Neural cell (in vitro differentiated cells): ENCODE measurements around the gene SERPINB2. TPM values are rescaled to one million over a fixed set of nuclear protein-coding genes. Genes with fewer than 3 reads are reported as not detected.

ENCODE experiments used
- H2AFZ ChIP-seq: fragments of 200-600, 300-800 bp; sonication (generic), shearing (Covaris generic); 2 replicates; pipeline ENCODE4 v1.6.0; 2014; ENCODE audit warnings: low read depth, mild to moderate bottlenecking, antibody characterized with exemption, low read length, moderate library complexity
- H3F3A ChIP-seq: fragments of 200-600 bp; shearing (Covaris generic); 2 replicates; pipeline ENCODE4 v1.6.1; 2016; ENCODE audit warnings: mild to moderate bottlenecking, moderate library complexity, mixed read lengths, antibody characterized with exemption, low read length; ENCODE audit not compliant: insufficient read depth, poor library complexity, severe bottlenecking
- H3K27ac ChIP-seq: fragments of 200-600, 300-800 bp; sonication (generic), shearing (Covaris generic); 2 replicates; pipeline ENCODE4 v1.5.1; 2014; ENCODE audit warnings: mild to moderate bottlenecking, low read length, moderate library complexity
- H3K27me3 ChIP-seq: fragments of 300-800, 200-600 bp; sonication (generic), shearing (Covaris generic); 2 replicates; pipeline ENCODE4 v1.6.0; 2014; ENCODE audit warnings: mild to moderate bottlenecking, low read depth, low read length, moderate library complexity; ENCODE audit not compliant: insufficient read depth
- H3K36me3 ChIP-seq: fragments of 300-800, 200-600 bp; sonication (generic), shearing (Covaris generic); 2 replicates; pipeline ENCODE4 v1.5.1; 2014; ENCODE audit warnings: mild to moderate bottlenecking, antibody characterized with exemption, low read length, moderate library complexity; ENCODE audit not compliant: insufficient read depth
- H3K4me2 ChIP-seq: fragments of 300-800, 200-600 bp; sonication (generic), shearing (Covaris generic); 2 replicates; pipeline ENCODE4 v1.6.0; 2014; ENCODE audit warnings: mild to moderate bottlenecking, low read length
- H3K4me3 ChIP-seq: fragments of 300-800, 200-600 bp; sonication (generic), shearing (Covaris generic); 2 replicates; pipeline ENCODE4 v1.5.1; 2014; ENCODE audit warnings: mild to moderate bottlenecking, low read length, moderate library complexity
- H3K79me2 ChIP-seq: fragments of 200-600 bp; shearing (Covaris generic); replicated peaks from 2 replicates; pipeline ENCODE4 v1.6.0; 2014; ENCODE audit warnings: mild to moderate bottlenecking, low read length, moderate library complexity; ENCODE audit not compliant: insufficient read depth
- H3K9ac ChIP-seq: fragments of 300-800, 200-600 bp; sonication (generic), shearing (Covaris generic); 2 replicates; pipeline ENCODE4 v1.6.1; 2016; ENCODE audit warnings: mild to moderate bottlenecking, low read length, mixed read lengths
- H3K9me2 ChIP-seq: fragments of 200-600 bp; shearing (Covaris generic); 2 replicates; pipeline ENCODE4 v1.6.1; 2016; ENCODE audit warnings: mild to moderate bottlenecking, low read length, mixed read lengths; ENCODE audit not compliant: insufficient read depth
- H3K9me3 ChIP-seq: fragments of 200-600, 300-800 bp; sonication (generic), shearing (Covaris generic); 2 replicates; pipeline ENCODE4 v1.6.1; 2016; ENCODE audit warnings: mild to moderate bottlenecking, mixed run types, low read length, moderate library complexity, mixed read lengths
- H4K20me1 ChIP-seq: fragments of 200-600 bp; shearing (Covaris generic); 2 replicates; pipeline ENCODE4 v1.6.1; 2016; ENCODE audit warnings: mild to moderate bottlenecking, mixed run types; ENCODE audit not compliant: insufficient read depth
- CTCF ChIP-seq: fragments of 450-650 bp; IDR thresholded peaks from 2 replicates; pipeline ENCODE4 v1.5.1; 2014; ENCODE audit warnings: antibody characterized with exemption, mild to moderate bottlenecking, moderate library complexity; ENCODE audit not compliant: poor library complexity, severe bottlenecking
- EP300 ChIP-seq: fragments of 450-650 bp; conservative IDR thresholded peaks from 2 replicates; pipeline ENCODE4 v1.6.1; 2014; ENCODE audit warnings: antibody characterized with exemption, mild to moderate bottlenecking, moderate library complexity; ENCODE audit not compliant: poor library complexity, severe bottlenecking
- EZH2 ChIP-seq: fragments of 200-600, 300-800 bp; shearing (Covaris generic), sonication (generic); IDR thresholded peaks from 2 replicates; pipeline ENCODE4 v1.6.1; 2014; ENCODE audit warnings: antibody characterized with exemption, low read length, borderline replicate concordance, mild to moderate bottlenecking; ENCODE audit not compliant: insufficient read depth, poor library complexity, severe bottlenecking
- MXI1 ChIP-seq: fragments of 450-650 bp; conservative IDR thresholded peaks from 2 replicates; pipeline ENCODE4 v1.6.1; 2014; ENCODE audit warnings: antibody characterized with exemption, mild to moderate bottlenecking; ENCODE audit not compliant: poor library complexity, severe bottlenecking
- POLR2AphosphoS5 ChIP-seq: IDR thresholded peaks from 2 replicates; pipeline ENCODE4 v1.6.1; 2012
- RAD21 ChIP-seq: fragments of 450-650 bp; conservative IDR thresholded peaks from 2 replicates; pipeline ENCODE4 v1.6.1; 2014; ENCODE audit warnings: antibody characterized with exemption, mild to moderate bottlenecking, moderate library complexity
- SMC3 ChIP-seq: fragments of 450-650 bp; conservative IDR thresholded peaks from 2 replicates; pipeline ENCODE4 v1.6.1; 2014; ENCODE audit warnings: antibody characterized with exemption, mild to moderate bottlenecking, moderate library complexity; ENCODE audit not compliant: poor library complexity
- TAF1 ChIP-seq: IDR thresholded peaks from 2 replicates; pipeline ENCODE4 v1.6.1; 2012; ENCODE audit warnings: low read depth
- polyA plus RNA-seq: library from polyadenylated mRNA; depleted of rRNA; stranded (reverse); fragments of >200 nt; gene quantifications from 2 replicates; pipeline ENCODE4 v1.2.3, GENCODE V29; 2014
- TF ChIP-seq, protein P1 (sequence below): IDR thresholded peaks from 2 replicates; pipeline ENCODE4 v1.6.1; 2012; ENCODE audit warnings: borderline replicate concordance

SERPINB2 gene
- polyA plus RNA-seq, 1 donor from 2014 or later, result not detected

GRCh38 chr18:63908858-63909257 is 21.4 kb downstream of the SERPINB2 start:
- H3K27ac ChIP-seq, result no peak overlapping the region
- no peaks in the 10 kb centered on the region for H3K36me3 ChIP-seq
- no peak overlapping the region for H3K4me2 ChIP-seq
- no peak overlapping the region for H2AFZ ChIP-seq
- H3K79me2 ChIP-seq, result no peaks in the 10 kb centered on the region
- TF ChIP-seq, protein P1, sequence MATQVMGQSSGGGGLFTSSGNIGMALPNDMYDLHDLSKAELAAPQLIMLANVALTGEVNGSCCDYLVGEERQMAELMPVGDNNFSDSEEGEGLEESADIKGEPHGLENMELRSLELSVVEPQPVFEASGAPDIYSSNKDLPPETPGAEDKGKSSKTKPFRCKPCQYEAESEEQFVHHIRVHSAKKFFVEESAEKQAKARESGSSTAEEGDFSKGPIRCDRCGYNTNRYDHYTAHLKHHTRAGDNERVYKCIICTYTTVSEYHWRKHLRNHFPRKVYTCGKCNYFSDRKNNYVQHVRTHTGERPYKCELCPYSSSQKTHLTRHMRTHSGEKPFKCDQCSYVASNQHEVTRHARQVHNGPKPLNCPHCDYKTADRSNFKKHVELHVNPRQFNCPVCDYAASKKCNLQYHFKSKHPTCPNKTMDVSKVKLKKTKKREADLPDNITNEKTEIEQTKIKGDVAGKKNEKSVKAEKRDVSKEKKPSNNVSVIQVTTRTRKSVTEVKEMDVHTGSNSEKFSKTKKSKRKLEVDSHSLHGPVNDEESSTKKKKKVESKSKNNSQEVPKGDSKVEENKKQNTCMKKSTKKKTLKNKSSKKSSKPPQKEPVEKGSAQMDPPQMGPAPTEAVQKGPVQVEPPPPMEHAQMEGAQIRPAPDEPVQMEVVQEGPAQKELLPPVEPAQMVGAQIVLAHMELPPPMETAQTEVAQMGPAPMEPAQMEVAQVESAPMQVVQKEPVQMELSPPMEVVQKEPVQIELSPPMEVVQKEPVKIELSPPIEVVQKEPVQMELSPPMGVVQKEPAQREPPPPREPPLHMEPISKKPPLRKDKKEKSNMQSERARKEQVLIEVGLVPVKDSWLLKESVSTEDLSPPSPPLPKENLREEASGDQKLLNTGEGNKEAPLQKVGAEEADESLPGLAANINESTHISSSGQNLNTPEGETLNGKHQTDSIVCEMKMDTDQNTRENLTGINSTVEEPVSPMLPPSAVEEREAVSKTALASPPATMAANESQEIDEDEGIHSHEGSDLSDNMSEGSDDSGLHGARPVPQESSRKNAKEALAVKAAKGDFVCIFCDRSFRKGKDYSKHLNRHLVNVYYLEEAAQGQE, result no peak
- TF ChIP-seq POLR2AphosphoS5 (no peak), EZH2 (no peak), SMC3 (no peak), EP300 (no peak), RAD21 (no peak), TAF1 (no peak), CTCF (no peak), MXI1 (no peak)
- H3K27me3 ChIP-seq, result no peaks in the 10 kb centered on the region
- H4K20me1 ChIP-seq, result no peaks in the 10 kb centered on the region
- no peaks in the 10 kb centered on the region for H3K9me3 ChIP-seq
- H3K9me2 ChIP-seq, result no peaks in the 10 kb centered on the region
- no peak overlapping the region for H3K4me3 ChIP-seq
- H3F3A ChIP-seq, result no peaks in the 10 kb centered on the region
- no peak overlapping the region for H3K9ac ChIP-seq

- Histone ChIP-seq H3K4me2 (no peak overlapping the region), H3K9ac (no peak overlapping the region), H3K9me3 (no peaks in the 10 kb centered on the region), H3K4me3 (no peak overlapping the region), H3K27ac (no peak overlapping the region), H3F3A (no peaks in the 10 kb centered on the region), H3K9me2 (no peaks in the 10 kb centered on the region), H3K36me3 (no peaks in the 10 kb centered on the region), H4K20me1 (no peaks in the 10 kb centered on the region), H2AFZ (no peak overlapping the region), H3K27me3 (no peaks in the 10 kb centered on the region), H3K79me2 (no peaks in the 10 kb centered on the region)
- no peak for TF ChIP-seq MXI1
- TF ChIP-seq CTCF, result no peak
- TF ChIP-seq SMC3, result no peak
- TF ChIP-seq TAF1, result no peak
- TF ChIP-seq EP300, result no peak
- TF ChIP-seq EZH2, result no peak
- no peak for TF ChIP-seq POLR2AphosphoS5
- TF ChIP-seq, protein P1, result no peak
- TF ChIP-seq RAD21, result no peak
These were observed 22.4 kb downstream of the SERPINB2 start for GRCh38 chr18:63909870-63910269.
